GM19240 (cell line): Measurements from ENCODE around the gene LRP2BP.

Source experiments
- DNase-seq: peaks from one replicate; pipeline ENCODE4 v3.0.0; 2011; ENCODE audit warnings: low spot score; ENCODE audit not compliant: insufficient read length

Gene LRP2BP

DNA sequence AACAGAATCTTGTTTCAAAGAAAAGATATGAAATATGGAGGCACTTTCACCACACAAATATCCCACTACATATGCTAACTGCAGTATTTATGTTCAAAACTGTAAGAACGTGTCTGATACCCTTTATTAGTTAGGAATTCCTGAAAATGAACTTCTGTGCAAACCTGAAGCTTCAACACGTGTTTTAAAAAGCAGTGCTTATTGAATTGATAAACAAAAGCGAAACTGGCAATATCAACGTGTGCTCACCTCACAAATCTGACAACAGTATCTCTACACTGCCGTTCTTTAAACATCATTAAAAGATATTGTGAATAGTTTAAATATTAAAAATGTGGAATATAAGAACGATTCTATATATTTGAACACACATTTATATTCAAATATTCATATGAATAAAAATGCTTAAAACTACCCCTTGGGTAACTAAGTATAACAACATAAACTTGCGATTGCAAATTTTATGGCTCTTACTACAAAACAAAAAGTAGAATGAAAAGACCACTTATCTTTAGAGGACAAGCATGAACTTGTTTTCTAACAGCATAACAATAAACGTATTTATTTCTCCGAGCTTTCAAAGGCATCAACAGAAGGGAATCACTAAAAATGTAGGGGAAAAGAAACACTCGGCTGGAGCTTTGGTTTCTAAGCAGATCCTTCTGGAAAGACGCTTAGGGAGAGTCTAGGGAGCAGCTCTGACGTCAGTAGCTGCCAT is at the start of gene LRP2BP:
TSS of gene LRP2BP (minus strand) at position 687 of the 718 bp plus-strand sequence. CDS start 17,738 bp downstream, outside the sequence.
- DNase-seq, result no peak

DNA sequence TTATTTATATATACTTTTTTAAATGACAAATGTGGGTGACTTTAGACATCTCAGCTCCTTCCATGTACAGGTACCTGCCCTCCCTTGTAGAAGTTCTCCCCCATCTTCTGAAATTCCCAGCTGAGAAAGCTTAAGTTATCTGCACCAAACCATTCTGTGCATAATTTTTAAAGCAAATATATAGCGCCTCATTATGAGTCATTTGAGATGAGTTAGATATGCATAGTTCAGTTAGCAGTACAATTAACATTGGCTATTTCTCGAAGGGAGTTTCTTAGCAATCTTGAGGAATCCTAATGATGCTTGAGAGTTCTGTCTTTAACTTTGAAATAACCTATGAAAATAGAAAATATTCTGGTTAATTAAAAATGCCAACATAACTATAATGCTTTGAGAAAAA is 49.5 kb upstream of the LRP2BP start:
- DNase-seq, result no peak

DNA sequence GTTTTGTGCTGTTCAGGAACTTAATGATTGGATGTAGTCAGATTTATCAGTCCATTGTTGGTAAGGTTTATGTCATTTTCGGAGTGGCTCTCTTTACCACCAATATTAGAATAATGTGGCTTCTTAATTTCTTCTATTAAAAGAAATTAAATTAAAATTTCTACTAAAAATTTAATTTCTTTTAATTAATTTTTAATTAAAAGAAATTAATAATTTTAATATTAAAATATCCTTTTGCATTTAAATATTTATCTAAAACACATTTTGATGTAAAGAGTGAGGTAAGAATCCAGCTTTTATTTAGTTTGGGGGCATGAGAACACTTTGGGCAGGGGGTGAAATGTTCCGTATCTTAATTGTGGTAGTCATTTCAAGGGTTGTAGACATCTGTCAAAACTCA is 45.8 kb upstream of the LRP2BP start:
- no peak for DNase-seq

DNA sequence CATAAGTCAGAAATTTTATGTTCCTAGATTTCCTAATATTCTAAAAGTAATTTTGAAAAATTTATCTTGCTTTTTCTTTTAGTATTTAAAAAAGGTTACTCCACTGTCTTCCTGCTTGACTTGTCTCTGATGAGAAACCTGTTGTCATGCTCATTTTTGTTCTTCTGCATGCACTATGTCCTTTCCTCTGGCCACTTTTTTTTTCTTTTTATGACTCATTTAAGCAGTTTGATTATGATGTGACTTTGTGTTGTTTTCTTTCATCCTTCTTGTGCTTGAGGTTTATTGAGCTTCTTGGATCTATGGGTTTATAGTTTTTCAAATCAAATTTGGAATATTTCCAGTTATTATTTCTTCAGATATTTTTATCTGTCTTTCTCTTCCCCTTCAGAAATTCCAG is 42.1 kb upstream of the LRP2BP start:
- DNase-seq, result no peak

DNA sequence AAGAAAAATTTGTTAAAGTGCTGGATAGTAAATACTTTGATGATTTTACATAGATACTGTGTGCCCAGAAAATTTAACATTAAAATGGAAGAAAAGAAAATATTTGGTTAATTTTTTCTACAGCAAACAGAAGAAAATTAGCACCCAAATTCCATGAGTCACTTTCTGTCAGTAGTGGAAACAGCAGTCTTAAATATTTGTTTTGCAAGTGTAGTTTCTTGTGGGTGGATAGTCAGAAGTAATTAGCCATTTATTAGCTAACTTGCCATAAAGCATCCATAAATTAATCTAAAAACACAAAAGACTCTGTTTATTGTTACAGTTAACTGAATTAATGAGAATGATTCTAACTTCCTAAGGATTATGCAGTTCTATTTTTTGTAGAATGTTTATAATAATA is 39.7 kb upstream of the LRP2BP start:
- no peak for DNase-seq

DNA sequence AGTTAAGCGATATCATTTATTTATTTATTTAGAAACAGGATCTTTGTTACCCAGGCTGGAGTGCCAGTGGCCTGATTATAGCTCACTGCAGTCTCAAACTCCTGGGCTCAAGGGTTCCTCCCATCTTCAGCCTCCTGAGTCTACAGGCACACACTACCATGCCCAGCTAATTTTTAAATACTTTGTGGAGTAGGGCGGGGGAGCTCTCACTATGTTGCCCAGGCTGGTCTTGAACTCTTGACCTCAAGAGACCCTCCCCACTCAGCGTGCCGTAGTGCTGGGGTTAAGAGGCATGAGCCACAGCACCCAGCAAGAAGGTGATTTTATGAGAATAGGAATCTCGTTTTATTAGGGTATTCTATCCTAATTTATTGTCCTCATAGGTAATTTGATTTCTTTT is 33.9 kb upstream of the LRP2BP start:
- no peak for DNase-seq

DNA sequence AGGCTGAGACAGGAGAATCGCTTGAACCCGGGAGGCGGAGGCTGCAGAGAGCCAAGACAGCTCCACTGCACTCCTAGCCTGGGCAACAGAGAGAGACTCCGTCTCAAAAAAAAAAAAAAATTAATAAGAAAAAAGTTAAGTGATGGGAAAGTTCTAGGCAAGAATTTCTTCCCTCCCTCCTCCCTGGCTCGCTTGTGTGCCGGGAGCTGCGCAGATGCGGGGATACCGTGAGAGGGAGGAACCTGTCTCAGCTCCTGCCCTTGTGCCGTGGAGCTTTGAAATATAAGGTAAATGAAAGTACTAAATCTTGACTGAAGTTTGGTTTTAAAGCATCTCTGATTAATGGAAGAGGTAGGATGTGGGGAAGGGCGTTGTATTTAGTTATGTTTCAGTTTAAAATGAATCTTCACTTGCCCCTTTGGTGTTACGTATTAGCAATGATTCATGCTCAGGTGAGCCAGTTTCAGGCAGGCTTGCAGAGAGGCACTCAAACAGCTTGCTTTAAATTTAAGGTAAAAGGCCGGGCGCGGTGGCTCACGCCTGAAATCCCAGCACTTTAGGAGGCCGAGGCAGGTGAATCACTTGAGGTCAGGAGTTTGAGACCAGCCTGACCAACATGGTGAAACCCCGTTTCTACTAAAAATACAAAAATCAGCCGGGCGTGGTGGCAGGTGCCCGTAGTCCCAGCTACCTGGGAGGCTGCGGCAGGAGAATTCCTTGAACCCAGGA is 31.4 kb upstream of the LRP2BP start:
- DNase-seq, result no peak

DNA sequence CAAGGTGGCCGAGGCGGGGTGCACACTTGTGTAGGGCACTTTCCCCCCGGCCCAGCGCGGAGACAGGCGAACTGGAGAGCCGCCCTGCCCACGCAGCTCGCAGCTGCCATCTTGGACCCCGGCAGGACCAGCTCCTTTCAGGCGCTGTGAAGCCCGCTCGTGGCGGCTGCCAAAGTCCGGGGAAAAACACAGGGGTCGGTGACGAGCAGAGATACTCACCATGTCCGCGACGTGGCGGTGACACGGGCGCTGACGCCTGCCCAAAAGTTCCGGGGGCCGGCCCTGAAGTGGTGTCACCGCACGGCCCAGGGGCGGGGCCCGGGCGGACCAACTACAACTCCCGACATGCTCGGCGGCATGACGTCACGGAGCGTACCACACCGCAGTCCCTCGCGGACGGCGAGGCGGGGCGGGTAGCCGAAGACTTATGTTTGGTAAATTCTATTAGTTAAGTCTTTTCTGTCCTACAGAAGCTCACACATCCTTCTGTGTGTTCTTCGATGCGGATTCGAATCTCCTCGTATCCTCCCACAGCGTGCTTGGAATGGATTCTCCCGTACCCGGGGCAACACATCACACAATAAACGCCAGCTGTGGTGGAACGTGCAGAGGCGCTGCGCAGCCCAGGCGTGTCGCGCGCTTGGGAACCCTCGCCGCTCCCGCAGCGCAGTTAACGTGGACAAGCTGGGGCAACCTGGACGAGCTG is 30.1 kb upstream of the LRP2BP start, which contains the start of gene UFSP2:
TSS of gene UFSP2 (minus strand) at position 318 of the 706 bp plus-strand sequence. CDS start at position 222, 96 bp downstream.
- peak; percentile 43 for DNase-seq

DNA sequence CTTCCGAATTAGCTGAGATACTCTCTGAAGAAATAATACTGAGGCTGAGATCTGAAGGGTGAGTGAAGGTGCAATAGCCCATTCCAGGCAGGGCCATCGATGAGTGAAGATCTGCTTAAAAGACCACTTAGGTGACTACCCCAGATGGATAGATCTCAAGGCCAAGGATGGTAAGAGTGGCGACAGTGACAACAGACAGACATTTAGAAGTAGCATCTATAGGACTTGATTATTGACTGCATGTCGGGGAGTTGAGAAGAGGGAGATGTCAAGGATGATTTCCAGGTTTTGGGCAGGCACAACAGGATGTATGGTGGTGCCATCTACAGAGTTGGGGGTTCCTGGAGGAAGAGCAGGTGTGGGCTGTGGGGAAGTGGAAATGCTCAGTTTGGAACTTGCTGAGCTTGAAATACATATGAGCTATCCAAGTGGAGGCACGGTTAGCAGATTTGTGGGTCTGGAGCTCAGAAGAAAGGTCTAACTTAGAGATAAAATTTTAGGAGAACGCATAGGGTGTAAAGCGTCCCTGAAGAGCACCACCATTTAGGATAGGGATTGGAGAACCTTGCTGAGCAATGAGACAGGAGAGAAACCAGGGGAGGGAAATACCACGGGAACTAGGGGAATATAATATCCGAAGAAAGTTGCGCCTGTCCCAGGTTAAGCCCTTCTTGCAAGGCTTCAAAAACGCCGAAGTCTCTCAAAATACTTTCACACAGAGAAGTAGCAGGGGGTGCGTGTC is 29.4 kb upstream of the LRP2BP start:
- no peak for DNase-seq

DNA sequence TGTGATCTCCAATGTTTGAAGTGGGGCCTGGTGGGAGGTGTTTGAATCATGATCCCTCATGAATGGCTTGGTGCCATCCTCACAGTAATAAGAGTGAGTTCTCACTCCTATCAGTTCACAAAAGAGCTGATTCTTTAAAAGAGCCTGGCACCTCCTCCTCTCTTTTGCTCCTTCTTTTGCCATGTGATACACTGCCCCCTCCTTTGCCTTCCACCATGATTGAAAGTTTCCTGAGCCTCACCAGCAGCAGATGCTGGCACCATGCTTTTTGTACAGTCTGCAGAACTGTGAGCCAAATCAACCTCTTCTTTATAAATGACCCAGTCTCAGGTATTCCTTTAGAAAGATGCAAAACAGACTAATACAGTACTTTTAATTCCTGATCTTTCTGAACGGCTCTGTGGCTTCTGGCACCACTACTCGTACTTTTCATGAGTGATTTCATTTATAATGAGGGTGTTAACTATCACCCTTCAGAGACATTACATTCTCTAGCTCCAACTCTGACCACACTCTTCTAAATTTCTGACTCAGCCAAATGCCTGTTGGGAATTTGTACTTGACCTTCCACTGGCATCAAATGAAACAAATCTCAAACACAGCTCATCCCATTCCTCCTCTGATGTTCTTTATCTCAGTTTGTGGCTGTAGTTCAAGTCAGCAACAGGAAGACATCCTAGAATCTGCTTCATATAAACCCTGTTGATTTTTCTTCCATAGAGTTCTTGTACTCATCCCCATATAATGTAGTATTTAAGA is 25.8 kb upstream of the LRP2BP start:
- DNase-seq, result no peak

DNA sequence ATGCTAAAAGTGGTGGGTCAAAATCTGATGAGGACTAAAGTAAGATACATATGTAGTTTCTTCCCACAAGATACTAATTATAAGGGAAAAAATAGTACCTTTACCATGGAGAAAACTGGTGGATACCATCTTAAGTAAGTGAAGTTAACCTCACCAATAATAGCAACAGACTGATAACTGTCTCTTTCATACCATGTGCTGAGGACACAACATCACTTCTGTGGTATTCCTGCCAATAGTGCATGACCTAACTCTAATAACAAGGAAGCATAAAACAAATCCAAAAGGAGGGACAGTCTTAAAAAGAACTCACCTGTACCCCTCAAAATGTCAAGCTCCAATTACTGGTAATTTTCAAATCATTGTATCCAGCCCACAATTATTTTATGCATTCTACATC is 21.2 kb upstream of the LRP2BP start:
- DNase-seq, result no peak

DNA sequence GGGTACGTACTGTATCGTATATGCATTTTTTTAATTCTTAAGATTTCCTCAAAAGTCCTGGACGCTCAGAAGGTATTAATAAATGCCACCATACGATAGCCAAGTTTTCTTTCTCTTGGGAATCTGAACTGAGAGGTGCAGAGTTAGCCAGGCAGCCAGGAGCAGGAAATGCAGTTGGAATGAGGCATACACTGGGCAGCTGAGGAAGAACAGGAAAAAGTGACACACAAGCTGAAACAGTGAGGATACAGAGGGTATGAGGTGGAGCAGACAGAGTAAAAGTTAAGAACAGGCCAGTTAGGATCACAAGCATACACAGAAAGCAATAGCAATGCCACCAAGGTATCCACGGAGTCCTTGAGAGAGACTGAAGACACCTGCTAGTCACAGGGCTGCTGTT is 16.7 kb upstream of the LRP2BP start:
- no peak for DNase-seq

DNA sequence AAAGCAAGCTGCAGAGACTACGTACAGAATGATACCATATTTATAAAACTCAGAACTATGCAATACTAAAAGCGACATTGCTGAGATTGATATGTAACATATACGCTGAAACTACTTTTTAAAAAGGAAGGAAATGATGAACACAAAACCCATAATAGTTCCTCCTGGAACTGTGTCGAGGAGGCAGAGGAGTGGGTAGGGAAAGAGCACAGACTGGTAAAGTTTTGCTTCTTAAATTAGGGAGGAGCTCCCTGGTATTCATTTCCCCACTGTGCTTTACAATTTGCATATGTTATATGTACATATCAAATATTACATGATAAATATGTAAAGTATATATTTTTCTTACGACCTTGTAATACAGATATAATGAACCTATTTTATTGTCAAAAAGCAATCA is 16.1 kb upstream of the LRP2BP start:
- DNase-seq, result no peak

DNA sequence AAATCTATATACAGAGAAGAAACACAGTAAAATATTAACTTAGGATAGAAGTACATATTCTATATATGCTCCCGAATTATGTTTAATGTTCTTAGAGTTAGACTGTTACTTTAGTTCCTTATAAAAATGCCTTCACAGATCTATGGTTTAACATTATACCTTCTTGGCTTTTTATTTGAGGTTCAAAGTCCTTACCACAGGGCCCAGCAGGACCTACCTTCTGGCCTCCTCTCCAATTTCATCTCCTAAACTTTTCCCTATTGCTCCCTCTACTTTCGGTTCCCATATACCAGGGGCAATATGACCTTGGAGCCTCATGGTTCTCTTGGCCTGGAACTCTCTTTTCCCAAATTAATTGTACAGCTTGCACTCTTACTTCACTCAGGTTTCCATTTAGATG is 12.7 kb upstream of the LRP2BP start:
- DNase-seq, result no peak

DNA sequence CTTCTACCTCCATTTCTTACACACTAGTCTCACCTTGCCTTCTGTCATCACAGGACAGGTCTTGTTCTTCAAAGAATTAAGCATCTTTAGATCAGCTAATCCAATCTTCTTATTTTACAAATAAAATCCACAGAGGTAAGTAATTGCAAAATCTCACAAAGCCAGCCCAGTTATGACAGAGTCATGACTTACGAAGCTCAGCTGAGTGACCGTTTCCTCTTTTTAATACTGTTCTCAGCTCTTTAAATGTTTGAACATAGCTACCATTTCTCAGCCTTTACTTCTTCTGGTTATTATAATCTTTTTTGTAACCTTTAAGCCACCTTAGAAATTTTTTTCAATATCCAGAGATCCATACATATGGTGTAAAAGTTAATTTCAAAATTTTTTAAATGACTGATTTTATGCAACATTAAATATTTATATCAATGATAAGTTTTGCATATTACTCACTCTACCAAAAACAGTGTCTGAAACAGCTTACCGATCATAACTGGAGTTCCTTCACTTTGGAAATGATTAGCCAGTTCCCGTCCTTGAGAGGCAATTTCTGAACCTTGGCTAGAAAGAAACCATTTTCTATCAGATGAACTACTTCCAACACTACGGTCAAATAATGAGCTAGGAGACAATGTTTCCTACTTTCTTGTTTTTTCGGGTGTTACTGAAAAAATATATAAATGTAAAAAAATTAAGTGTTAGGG is 9.7 kb upstream of the LRP2BP start:
- no peak for DNase-seq

DNA sequence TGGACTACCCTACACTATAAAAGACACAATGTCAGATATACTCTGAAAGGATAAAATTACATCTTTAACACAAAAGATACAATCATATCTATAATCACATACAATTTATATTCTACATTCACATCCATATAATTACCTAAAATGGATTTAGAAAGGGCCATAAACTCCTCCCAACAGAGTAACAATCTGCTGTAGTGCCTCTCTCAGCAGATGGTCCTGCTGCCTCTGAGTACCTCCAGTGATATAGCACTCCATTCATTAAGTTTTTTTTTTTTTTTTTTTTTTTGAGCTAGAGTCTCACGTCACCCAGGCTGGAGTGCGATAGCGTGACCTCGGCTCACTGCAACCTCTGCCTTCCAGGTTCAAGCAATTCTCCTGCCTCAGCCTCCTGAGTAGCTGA is 8.3 kb upstream of the LRP2BP start:
- DNase-seq, result no peak

DNA sequence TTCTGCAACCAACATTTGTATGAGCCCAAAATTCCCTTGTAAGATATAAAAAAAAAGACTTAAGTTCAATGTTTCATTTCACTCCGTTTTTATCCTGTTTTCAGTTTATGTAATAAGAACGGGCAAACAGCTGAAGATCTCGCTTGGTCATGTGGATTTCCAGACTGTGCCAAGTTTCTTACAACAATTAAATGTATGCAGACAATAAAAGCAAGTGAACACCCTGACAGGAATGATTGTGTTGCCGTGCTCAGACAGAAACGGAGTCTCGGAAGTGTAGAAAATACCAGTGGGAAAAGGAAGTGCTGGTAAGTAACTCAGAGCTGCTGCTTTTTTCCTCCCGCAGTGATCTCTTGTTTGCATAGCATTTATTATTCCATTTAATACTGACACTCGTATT is 3.7 kb upstream of the LRP2BP start:
- no peak for DNase-seq

DNA sequence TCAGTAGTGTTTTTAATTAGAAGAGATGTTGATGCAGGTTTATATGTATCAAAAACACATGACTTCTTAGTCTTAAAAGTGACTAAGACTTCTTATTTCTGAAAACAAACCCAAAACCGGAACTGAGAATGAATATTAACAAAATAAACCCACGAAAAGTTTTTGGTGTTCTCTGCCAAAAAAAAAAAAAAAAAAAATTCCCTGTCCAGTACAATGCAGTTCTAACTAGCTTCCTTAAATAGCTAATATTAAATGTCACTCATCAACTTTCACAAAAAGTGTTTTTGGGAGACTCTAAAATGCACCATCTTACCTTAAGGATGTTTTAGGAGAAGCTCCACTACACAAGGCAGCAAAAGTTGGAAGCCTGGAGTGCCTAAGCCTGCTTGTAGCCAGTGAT is 2.9 kb upstream of the LRP2BP start:
- DNase-seq, result no peak

DNA sequence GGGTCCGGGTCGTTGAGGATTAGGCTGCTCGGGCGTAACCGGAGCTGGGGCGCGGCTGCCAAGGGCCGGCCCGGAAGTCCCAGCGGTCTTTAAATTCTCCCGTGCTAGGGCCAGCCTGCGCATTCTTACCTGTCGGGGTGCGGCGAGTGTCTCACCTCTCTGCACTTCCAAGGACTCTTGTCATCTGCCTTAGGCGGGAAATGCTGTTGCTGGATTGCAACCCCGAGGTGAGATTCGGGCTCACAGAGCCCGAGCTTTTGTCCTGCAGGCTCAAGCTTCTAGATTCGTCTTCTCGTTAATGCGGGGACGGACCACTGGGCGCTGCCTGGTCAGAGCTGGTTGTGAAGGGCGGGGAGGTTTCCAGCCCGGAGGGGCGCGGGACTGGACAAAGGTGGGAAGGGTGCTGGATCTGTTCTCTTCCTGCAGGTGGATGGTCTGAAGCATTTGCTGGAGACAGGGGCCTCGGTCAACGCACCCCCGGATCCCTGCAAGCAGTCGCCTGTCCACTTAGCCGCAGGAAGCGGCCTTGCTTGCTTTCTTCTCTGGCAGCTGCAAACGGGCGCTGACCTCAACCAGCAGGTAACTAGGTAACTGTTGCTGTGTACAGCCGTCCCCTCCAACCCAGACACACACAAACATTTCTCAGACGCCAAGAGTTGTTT is 1.1 kb upstream of the LRP2BP start, which contains the start of gene ANKRD37:
TSS of gene ANKRD37 (plus strand) at position 118 of the 662 bp plus-strand sequence. CDS start at position 201, 83 bp downstream.
- no peak for DNase-seq
